HEK293 (cell line): Measurements from ENCODE around the gene PDP2.

Source experiments
- REPIN1 ChIP-seq: fragments of 450-650 bp; formaldehyde crosslinking; IDR thresholded peaks from 2 replicates; pipeline ENCODE4 v1.5.1; 2017; ENCODE audit warnings: missing biosample characterization, missing genetic modification characterization, low read depth
- SP3 ChIP-seq: fragments of 450-650 bp; formaldehyde crosslinking; IDR thresholded peaks from 2 replicates; pipeline ENCODE4 v1.5.1; 2016; ENCODE audit warnings: missing biosample characterization, missing genetic modification characterization
- ZNF24 ChIP-seq: fragments of 450-650 bp; formaldehyde crosslinking; IDR thresholded peaks from 2 replicates; pipeline ENCODE4 v1.5.1; 2016; ENCODE audit warnings: missing biosample characterization, missing genetic modification characterization
- ZNF324 ChIP-seq: fragments of 450-650 bp; formaldehyde crosslinking; IDR thresholded peaks from 2 replicates; pipeline ENCODE4 v1.5.1; 2016; ENCODE audit warnings: missing biosample characterization, missing genetic modification characterization
- ZNF423 ChIP-seq: fragments of 450-650 bp; formaldehyde crosslinking; IDR thresholded peaks from 2 replicates; pipeline ENCODE4 v1.5.1; 2016; ENCODE audit warnings: missing biosample characterization, missing genetic modification characterization
- ZNF626 ChIP-seq: fragments of 450-650 bp; sonication (Bioruptor Pico); formaldehyde crosslinking; IDR thresholded peaks from 2 replicates; pipeline ENCODE4 v1.5.1; 2018; ENCODE audit warnings: missing biosample characterization, missing genetic modification characterization, inconsistent platforms
- ZNF629 ChIP-seq: fragments of 450-650 bp; formaldehyde crosslinking; IDR thresholded peaks from 2 replicates; pipeline ENCODE4 v1.5.1; 2017; ENCODE audit warnings: missing biosample characterization, missing genetic modification characterization
- TF ChIP-seq, protein P1 (sequence below): fragments of 450-650 bp; formaldehyde crosslinking; IDR thresholded peaks from 2 replicates; pipeline ENCODE4 v1.5.1; 2017; ENCODE audit warnings: missing biosample characterization, missing genetic modification characterization
- TF ChIP-seq, protein P2 (sequence below): fragments of 450-650 bp; formaldehyde crosslinking; IDR thresholded peaks from 2 replicates; pipeline ENCODE4 v1.5.1; 2016; ENCODE audit warnings: missing biosample characterization, missing genetic modification characterization, low read depth
- TF ChIP-seq, protein P3 (sequence below): fragments of 450-650 bp; formaldehyde crosslinking; IDR thresholded peaks from 2 replicates; pipeline ENCODE4 v1.5.1; 2016; ENCODE audit warnings: missing biosample characterization, missing genetic modification characterization

DNA sequence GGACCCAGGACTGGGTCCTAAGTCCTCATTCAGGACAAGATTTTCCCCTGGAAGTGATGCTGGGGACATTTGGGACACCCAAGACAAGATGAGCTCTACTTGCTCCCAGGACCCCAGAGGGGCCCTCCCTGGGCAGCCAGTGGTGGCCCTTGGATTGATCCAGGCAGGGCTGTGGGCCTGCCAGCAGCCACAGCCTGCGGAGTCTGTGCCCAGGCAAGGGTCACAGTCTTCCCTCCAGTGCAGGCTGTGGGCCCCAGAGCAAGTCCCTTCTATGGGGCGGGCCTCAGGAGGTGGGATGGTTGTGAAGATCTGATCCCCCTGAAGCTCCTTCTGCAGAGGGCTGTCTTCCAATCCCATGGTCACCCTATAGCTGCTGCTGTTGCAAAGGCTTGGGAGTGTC lies 23.5 kb upstream of the PDP2 start:
- TF ChIP-seq ZNF626 (tag by site-specific recombination) = no peak
- TF ChIP-seq, protein P1, sequence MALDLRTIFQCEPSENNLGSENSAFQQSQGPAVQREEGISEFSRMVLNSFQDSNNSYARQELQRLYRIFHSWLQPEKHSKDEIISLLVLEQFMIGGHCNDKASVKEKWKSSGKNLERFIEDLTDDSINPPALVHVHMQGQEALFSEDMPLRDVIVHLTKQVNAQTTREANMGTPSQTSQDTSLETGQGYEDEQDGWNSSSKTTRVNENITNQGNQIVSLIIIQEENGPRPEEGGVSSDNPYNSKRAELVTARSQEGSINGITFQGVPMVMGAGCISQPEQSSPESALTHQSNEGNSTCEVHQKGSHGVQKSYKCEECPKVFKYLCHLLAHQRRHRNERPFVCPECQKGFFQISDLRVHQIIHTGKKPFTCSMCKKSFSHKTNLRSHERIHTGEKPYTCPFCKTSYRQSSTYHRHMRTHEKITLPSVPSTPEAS = no peak
- TF ChIP-seq SP3 (tag by site-specific recombination) = no peak
- TF ChIP-seq, protein P2, sequence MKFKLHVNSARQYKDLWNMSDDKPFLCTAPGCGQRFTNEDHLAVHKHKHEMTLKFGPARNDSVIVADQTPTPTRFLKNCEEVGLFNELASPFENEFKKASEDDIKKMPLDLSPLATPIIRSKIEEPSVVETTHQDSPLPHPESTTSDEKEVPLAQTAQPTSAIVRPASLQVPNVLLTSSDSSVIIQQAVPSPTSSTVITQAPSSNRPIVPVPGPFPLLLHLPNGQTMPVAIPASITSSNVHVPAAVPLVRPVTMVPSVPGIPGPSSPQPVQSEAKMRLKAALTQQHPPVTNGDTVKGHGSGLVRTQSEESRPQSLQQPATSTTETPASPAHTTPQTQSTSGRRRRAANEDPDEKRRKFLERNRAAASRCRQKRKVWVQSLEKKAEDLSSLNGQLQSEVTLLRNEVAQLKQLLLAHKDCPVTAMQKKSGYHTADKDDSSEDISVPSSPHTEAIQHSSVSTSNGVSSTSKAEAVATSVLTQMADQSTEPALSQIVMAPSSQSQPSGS (tag by site-specific recombination) = no peak
- TF ChIP-seq ZNF629 (tag by site-specific recombination) = no peak
- no peak for TF ChIP-seq ZNF423
- TF ChIP-seq ZNF324 (tag by site-specific recombination) = no peak
- no peak for TF ChIP-seq REPIN1 (tag by site-specific recombination)
- no peak for TF ChIP-seq ZNF24 (tag by site-specific recombination)
- TF ChIP-seq, protein P3, sequence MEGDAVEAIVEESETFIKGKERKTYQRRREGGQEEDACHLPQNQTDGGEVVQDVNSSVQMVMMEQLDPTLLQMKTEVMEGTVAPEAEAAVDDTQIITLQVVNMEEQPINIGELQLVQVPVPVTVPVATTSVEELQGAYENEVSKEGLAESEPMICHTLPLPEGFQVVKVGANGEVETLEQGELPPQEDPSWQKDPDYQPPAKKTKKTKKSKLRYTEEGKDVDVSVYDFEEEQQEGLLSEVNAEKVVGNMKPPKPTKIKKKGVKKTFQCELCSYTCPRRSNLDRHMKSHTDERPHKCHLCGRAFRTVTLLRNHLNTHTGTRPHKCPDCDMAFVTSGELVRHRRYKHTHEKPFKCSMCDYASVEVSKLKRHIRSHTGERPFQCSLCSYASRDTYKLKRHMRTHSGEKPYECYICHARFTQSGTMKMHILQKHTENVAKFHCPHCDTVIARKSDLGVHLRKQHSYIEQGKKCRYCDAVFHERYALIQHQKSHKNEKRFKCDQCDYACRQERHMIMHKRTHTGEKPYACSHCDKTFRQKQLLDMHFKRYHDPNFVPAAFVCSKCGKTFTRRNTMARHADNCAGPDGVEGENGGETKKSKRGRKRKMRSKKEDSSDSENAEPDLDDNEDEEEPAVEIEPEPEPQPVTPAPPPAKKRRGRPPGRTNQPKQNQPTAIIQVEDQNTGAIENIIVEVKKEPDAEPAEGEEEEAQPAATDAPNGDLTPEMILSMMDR = no peak
